HEK293 (cell line): ENCODE measurements around the gene KIF25.

Source experiments
- CTCF ChIP-seq: fragments of 450-650 bp; formaldehyde crosslinking; IDR thresholded peaks from 2 replicates; pipeline ENCODE4 v1.5.1; 2016; ENCODE audit warnings: missing biosample characterization, missing genetic modification characterization
- GLI4 ChIP-seq: fragments of 450-650 bp; formaldehyde crosslinking; IDR thresholded peaks from 2 replicates; pipeline ENCODE4 v1.5.1; 2016; ENCODE audit warnings: missing biosample characterization, missing genetic modification characterization
- ZBTB20 ChIP-seq: fragments of 450-650 bp; formaldehyde crosslinking; IDR thresholded peaks from 2 replicates; pipeline ENCODE4 v1.5.1; 2016; ENCODE audit warnings: missing biosample characterization, missing genetic modification characterization
- ZBTB48 ChIP-seq: fragments of 450-650 bp; formaldehyde crosslinking; IDR thresholded peaks from 2 replicates; pipeline ENCODE4 v1.5.1; 2016; ENCODE audit warnings: missing biosample characterization, missing genetic modification characterization
- ZNF274 ChIP-seq, 2 experiments: fragments of 200-500 bp in 1 of 2; fragments of 450-650 bp in 1 of 2; sonication (Bioruptor generic) in 1 of 2; formaldehyde crosslinking in 1 of 2; IDR thresholded peaks; 2 replicates each; pipeline versions ENCODE4 v1.5.1 to v1.6.1; 2014 to 2016; ENCODE audit warnings: borderline replicate concordance in 1 of 2, inconsistent platforms in 1 of 2, low read length in 1 of 2, missing biosample characterization in 1 of 2, missing genetic modification characterization in 1 of 2
- ZNF404 ChIP-seq: fragments of 450-650 bp; formaldehyde crosslinking; IDR thresholded peaks from 2 replicates; pipeline ENCODE4 v1.5.1; 2017; ENCODE audit warnings: missing biosample characterization, missing genetic modification characterization
- ZNF776 ChIP-seq: fragments of 450-650 bp; formaldehyde crosslinking; IDR thresholded peaks from 2 replicates; pipeline ENCODE4 v1.5.0; 2017; ENCODE audit warnings: missing biosample characterization, missing genetic modification characterization, borderline replicate concordance
- ZNF830 ChIP-seq: fragments of 450-650 bp; IDR thresholded peaks from 2 replicates; pipeline ENCODE4 v1.5.0; 2018; ENCODE audit warnings: missing biosample characterization, missing genetic modification characterization, low read depth, mild to moderate bottlenecking, moderate library complexity
- TF ChIP-seq, protein P1 (sequence below): fragments of 450-650 bp; formaldehyde crosslinking; conservative IDR thresholded peaks from 2 replicates; pipeline ENCODE4 v1.5.1; 2016; ENCODE audit warnings: low read depth, missing biosample characterization, missing genetic modification characterization

DNA sequence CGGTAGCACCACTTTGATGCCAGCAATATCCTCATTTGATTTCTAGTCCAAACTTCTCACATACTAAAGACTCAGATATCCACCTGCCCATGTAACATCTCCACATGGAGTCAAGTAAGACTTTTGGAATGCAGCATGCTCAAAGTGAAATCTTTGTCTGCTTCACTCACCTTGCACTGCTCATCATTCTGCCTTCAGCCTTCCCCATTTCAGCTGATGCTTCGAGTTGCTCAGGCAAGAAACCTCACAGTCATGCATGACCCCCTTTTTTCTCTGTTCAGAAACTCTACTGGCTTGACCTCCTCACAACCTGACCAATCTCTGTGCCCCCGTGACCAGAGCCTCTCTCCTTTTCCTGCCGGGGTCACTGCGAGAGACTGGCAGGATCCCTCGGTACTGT is 41.0 kb upstream of the KIF25 start:
- TF ChIP-seq GLI4 (tag by site-specific recombination) = no peak
- no peak for TF ChIP-seq ZNF404 (tag by site-specific recombination)
- no peak for TF ChIP-seq ZNF830 (tag by site-specific recombination)
- no peak for TF ChIP-seq ZNF776
- TF ChIP-seq CTCF = no peak
- TF ChIP-seq ZBTB20 (tag by site-specific recombination) = no peak
- no peak for TF ChIP-seq ZBTB48 (tag by site-specific recombination)
- TF ChIP-seq, protein P1, sequence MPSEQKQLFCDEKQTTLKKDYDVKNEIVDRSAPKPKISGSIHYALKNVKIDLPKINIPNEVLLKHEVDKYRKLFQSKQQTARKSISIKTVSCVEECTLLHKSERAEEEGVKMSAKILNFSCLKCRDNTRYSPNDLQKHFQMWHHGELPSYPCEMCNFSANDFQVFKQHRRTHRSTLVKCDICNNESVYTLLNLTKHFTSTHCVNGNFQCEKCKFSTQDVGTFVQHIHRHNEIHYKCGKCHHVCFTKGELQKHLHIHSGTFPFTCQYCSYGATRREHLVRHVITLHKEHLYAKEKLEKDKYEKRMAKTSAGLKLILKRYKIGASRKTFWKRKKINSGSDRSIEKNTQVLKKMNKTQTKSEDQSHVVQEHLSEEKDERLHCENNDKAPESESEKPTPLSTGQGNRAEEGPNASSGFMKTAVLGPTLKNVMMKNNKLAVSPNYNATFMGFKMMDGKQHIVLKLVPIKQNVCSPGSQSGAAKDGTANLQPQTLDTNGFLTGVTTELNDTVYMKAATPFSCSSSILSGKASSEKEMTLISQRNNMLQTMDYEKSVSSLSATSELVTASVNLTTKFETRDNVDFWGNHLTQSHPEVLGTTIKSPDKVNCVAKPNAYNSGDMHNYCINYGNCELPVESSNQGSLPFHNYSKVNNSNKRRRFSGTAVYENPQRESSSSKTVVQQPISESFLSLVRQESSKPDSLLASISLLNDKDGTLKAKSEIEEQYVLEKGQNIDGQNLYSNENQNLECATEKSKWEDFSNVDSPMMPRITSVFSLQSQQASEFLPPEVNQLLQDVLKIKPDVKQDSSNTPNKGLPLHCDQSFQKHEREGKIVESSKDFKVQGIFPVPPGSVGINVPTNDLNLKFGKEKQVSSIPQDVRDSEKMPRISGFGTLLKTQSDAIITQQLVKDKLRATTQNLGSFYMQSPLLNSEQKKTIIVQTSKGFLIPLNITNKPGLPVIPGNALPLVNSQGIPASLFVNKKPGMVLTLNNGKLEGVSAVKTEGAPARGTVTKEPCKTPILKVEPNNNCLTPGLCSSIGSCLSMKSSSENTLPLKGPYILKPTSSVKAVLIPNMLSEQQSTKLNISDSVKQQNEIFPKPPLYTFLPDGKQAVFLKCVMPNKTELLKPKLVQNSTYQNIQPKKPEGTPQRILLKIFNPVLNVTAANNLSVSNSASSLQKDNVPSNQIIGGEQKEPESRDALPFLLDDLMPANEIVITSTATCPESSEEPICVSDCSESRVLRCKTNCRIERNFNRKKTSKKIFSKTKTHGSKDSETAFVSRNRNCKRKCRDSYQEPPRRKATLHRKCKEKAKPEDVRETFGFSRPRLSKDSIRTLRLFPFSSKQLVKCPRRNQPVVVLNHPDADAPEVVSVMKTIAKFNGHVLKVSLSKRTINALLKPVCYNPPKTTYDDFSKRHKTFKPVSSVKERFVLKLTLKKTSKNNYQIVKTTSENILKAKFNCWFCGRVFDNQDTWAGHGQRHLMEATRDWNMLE (tag by site-specific recombination) = no peak
- no peak for TF ChIP-seq ZNF274 (IDR thresholded peaks at IDR 0.05; ENCODE audit: low read length)
- TF ChIP-seq ZNF274 (tag by site-specific recombination; IDR thresholded peaks at IDR 0.05; ENCODE audit: borderline replicate concordance) = no peak
